DOHH2 (cell line): ENCODE results near the gene SCD5.

Source experiments
- H3F3A ChIP-seq: fragments of 200-600 bp; sonication (generic), shearing (Covaris generic); 2 replicates; pipeline ENCODE4 v1.6.0; 2016; ENCODE audit warnings: antibody characterized with exemption, mild to moderate bottlenecking; ENCODE audit not compliant: control insufficient read depth, insufficient read depth
- H3K27ac ChIP-seq: fragments of 200-600 bp; sonication (generic); 2 replicates; pipeline ENCODE4 v1.5.1; 2014; ENCODE audit warnings: low read depth, mild to moderate bottlenecking, low read length, moderate library complexity
- H3K27me3 ChIP-seq: fragments of 200-600 bp; sonication (generic); 2 replicates; pipeline ENCODE4 v1.6.1; 2014; ENCODE audit warnings: mild to moderate bottlenecking, low read length, mixed read lengths; ENCODE audit not compliant: control insufficient read depth
- H3K36me3 ChIP-seq: fragments of 200-600 bp; sonication (generic); 2 replicates; pipeline ENCODE4 v1.6.1; 2014; ENCODE audit warnings: mild to moderate bottlenecking, low read length, moderate library complexity, mixed read lengths; ENCODE audit not compliant: control insufficient read depth
- H3K4me1 ChIP-seq: fragments of 200-600 bp; sonication (generic); 2 replicates; pipeline ENCODE4 v1.6.1; 2014; ENCODE audit warnings: mild to moderate bottlenecking, low read length, mixed read lengths; ENCODE audit not compliant: control insufficient read depth
- H3K4me2 ChIP-seq: fragments of 200-600 bp; sonication (generic); 2 replicates; pipeline ENCODE4 v1.6.0; 2014; ENCODE audit warnings: mild to moderate bottlenecking, low read length, moderate library complexity
- H3K4me3 ChIP-seq: fragments of 200-600 bp; sonication (generic); 2 replicates; pipeline ENCODE4 v1.5.1; 2014; ENCODE audit warnings: mild to moderate bottlenecking, low read length, mixed read lengths
- H3K79me2 ChIP-seq: fragments of 200-600 bp; sonication (generic); 2 replicates; pipeline ENCODE4 v1.6.1; 2014; ENCODE audit warnings: mild to moderate bottlenecking, low read length, mixed read lengths; ENCODE audit not compliant: control insufficient read depth
- H3K9me2 ChIP-seq: fragments of 200-600 bp; sonication (generic); replicated peaks from 2 replicates; pipeline ENCODE4 v1.6.1; 2014; ENCODE audit warnings: mild to moderate bottlenecking, low read length, mixed read lengths; ENCODE audit not compliant: control insufficient read depth
- H3K9me3 ChIP-seq: fragments of 200-600 bp; sonication (generic); 2 replicates; pipeline ENCODE4 v1.6.1; 2014; ENCODE audit warnings: antibody characterized with exemption, low read length, mixed read lengths; ENCODE audit not compliant: control insufficient read depth, insufficient read depth
- H4K20me1 ChIP-seq: fragments of 200-600 bp; sonication (generic); 2 replicates; pipeline ENCODE4 v1.6.0; 2014; ENCODE audit warnings: low read depth, mild to moderate bottlenecking, antibody characterized with exemption, low read length, moderate library complexity; ENCODE audit not compliant: control insufficient read depth, insufficient read depth
- CTCF ChIP-seq: fragments of 200-600 bp; sonication (generic); IDR thresholded peaks from one replicate; pipeline ENCODE4 v1.5.1; 2014; ENCODE audit warnings: antibody characterized with exemption, mild to moderate bottlenecking, low read depth, low read length; ENCODE audit not compliant: poor library complexity, severe bottlenecking
- EZH2phosphoT487 ChIP-seq: fragments of 200-600 bp; sonication (generic); IDR thresholded peaks from 2 replicates; pipeline ENCODE4 v1.6.1; 2017; ENCODE audit warnings: borderline replicate concordance, mild to moderate bottlenecking, antibody characterized with exemption, low read length, moderate library complexity, mixed read lengths

The SCD5 gene

GRCh38 chr4:82589756-82590155 is 208.8 kb downstream of the SCD5 start:
- Histone ChIP-seq H3K9me2 (no peaks in the 10 kb centered on the region), H3K27me3 (peaks cover 23% of the 10 kb centered on the region), H3K4me2 (no peak overlapping the region), H3K9me3 (no peaks in the 10 kb centered on the region), H3K4me3 (no peak overlapping the region), H3K4me1 (no peaks in the 10 kb centered on the region), H3F3A (no peaks in the 10 kb centered on the region), H3K79me2 (no peaks in the 10 kb centered on the region), H3K36me3 (no peaks in the 10 kb centered on the region), H4K20me1 (no peaks in the 10 kb centered on the region), H3K27ac (no peak overlapping the region)
- TF ChIP-seq CTCF, result no peak
- TF ChIP-seq EZH2phosphoT487, result no peak

- no peak for TF ChIP-seq EZH2phosphoT487
- TF ChIP-seq CTCF, result no peak
- Histone ChIP-seq H3K4me3 (no peak overlapping the region), H3K4me2 (no peak overlapping the region), H3K9me3 (no peaks in the 10 kb centered on the region), H3K79me2 (no peaks in the 10 kb centered on the region), H3F3A (no peaks in the 10 kb centered on the region), H4K20me1 (no peaks in the 10 kb centered on the region), H3K9me2 (no peaks in the 10 kb centered on the region), H3K36me3 (no peaks in the 10 kb centered on the region), H3K27me3 (peaks cover 24% of the 10 kb centered on the region), H3K27ac (no peak overlapping the region), H3K4me1 (no peaks in the 10 kb centered on the region)
Observed at GRCh38 chr4:82588771-82589270, 209.8 kb downstream of the SCD5 start.

GRCh38 chr4:82587826-82588540 is 210.6 kb downstream of the SCD5 start:
- no peaks in the 10 kb centered on the region for H3K36me3 ChIP-seq
- no peaks in the 10 kb centered on the region for H3K79me2 ChIP-seq
- no peaks in the 10 kb centered on the region for H3K4me1 ChIP-seq
- no peaks in the 10 kb centered on the region for H4K20me1 ChIP-seq
- TF ChIP-seq CTCF, result no peak
- no peak overlapping the region for H3K4me2 ChIP-seq
- peaks cover 25% of the 10 kb centered on the region for H3K27me3 ChIP-seq
- no peak overlapping the region for H3K27ac ChIP-seq
- H3K9me3 ChIP-seq, result no peaks in the 10 kb centered on the region
- H3F3A ChIP-seq, result no peaks in the 10 kb centered on the region
- H3K9me2 ChIP-seq, result no peaks in the 10 kb centered on the region
- no peak overlapping the region for H3K4me3 ChIP-seq
